Smooth muscle cell (in vitro differentiated cells): ENCODE measurements around the gene TEX12. TPM values are rescaled to one million over a fixed set of nuclear protein-coding genes. Genes with fewer than 3 reads are reported as not detected.
"Not testable (repeated sequence)": the region's sequence is repeated elsewhere in the genome, so short reads cannot be mapped to it uniquely, and the experiment has no call there.

Experiments
- DNase-seq: peaks from one replicate; lab custom pipeline; 2025; ENCODE audit not compliant: unreplicated experiment; lab: John Stamatoyannopoulos, UW
- H2AFZ ChIP-seq: fragments of 200-600 bp; sonication (generic); 2 replicates; pipeline ENCODE4 v1.6.0; 2016; ENCODE audit warnings: antibody characterized with exemption, low read depth, mild to moderate bottlenecking
- H3F3A ChIP-seq: fragments of 200-600 bp; sonication (generic); 2 replicates; pipeline ENCODE4 v1.6.0; 2017; ENCODE audit warnings: antibody characterized with exemption, low read depth
- H3K27ac ChIP-seq: fragments of 200-600 bp; sonication (generic); 2 replicates; pipeline ENCODE4 v1.5.1; 2016; ENCODE audit warnings: low read depth, mild to moderate bottlenecking
- H3K27me3 ChIP-seq: fragments of 200-600 bp; sonication (generic); 2 replicates; pipeline ENCODE4 v1.6.1; 2016; ENCODE audit warnings: low read depth, mild to moderate bottlenecking
- H3K36me3 ChIP-seq: fragments of 200-600 bp; sonication (generic); 2 replicates; pipeline ENCODE4 v1.5.1; 2016; ENCODE audit warnings: low read depth
- H3K4me1 ChIP-seq: fragments of 200-600 bp; sonication (generic); 2 replicates; pipeline ENCODE4 v1.5.1; 2016; ENCODE audit warnings: low read depth
- H3K4me2 ChIP-seq: fragments of 200-600 bp; sonication (generic); 2 replicates; pipeline ENCODE4 v1.6.0; 2016; ENCODE audit warnings: mild to moderate bottlenecking
- H3K4me3 ChIP-seq: fragments of 200-600 bp; sonication (generic); 2 replicates; pipeline ENCODE4 v1.5.1; 2016; ENCODE audit warnings: mild to moderate bottlenecking
- H3K79me2 ChIP-seq: fragments of 200-600 bp; sonication (generic); 2 replicates; pipeline ENCODE4 v1.6.0; 2016; ENCODE audit warnings: low read depth, mild to moderate bottlenecking
- H3K9ac ChIP-seq: fragments of 200-600 bp; sonication (generic); 2 replicates; pipeline ENCODE4 v1.6.0; 2016; ENCODE audit warnings: low read depth
- H3K9me3 ChIP-seq: fragments of 200-600 bp; sonication (generic); replicated peaks from 2 replicates; pipeline ENCODE4 v1.5.1; 2016; ENCODE audit warnings: low read depth
- H4K20me1 ChIP-seq: fragments of 200-600 bp; sonication (generic); 2 replicates; pipeline ENCODE4 v1.6.0; 2016; ENCODE audit warnings: low read depth
- CTCF ChIP-seq: fragments of 200-600 bp; sonication (generic); IDR thresholded peaks from 2 replicates; pipeline ENCODE4 v1.5.1; 2017; ENCODE audit warnings: borderline replicate concordance, mild to moderate bottlenecking, antibody characterized with exemption; ENCODE audit not compliant: insufficient read depth, poor library complexity, severe bottlenecking
- WGBS: methylation state at CpG from one replicate; pipeline ENCODE4 v1.1.7; 2016; ENCODE audit warnings: low lambda C conversion rate; 5-methylcytosine and 5-hydroxymethylcytosine counted together
- polyA plus RNA-seq: library from polyadenylated mRNA; unstranded; fragments of >200 nt; fragmentation: Nextera tagmentation; extraction: Ambion mirVana; gene quantifications from 2 replicates; pipeline ENCODE4 v1.2.1, GENCODE V29; 2016
- total RNA-seq: library from RNA; depleted of rRNA; stranded (reverse); fragments of >200 nt; gene quantifications from 2 replicates; pipeline ENCODE4 v1.2.3, GENCODE V29; 2014

The TEX12 gene
- total and polyA plus RNA-seq, 2 experiments from 2014 or later, result not detected

- no peaks in the 10 kb centered on the region for H3K79me2 ChIP-seq
- no peaks in the 10 kb centered on the region for H3K36me3 ChIP-seq
- H3K27ac ChIP-seq, result no peak overlapping the region
- H3K4me2 ChIP-seq, result no peak overlapping the region
- no peaks in the 10 kb centered on the region for H3F3A ChIP-seq
- no peak overlapping the region for H2AFZ ChIP-seq
- no peak for DNase-seq
- H4K20me1 ChIP-seq, result no peaks in the 10 kb centered on the region
- H3K4me1 ChIP-seq, result no peaks in the 10 kb centered on the region
- TF ChIP-seq CTCF, result no peak
- H3K4me3 ChIP-seq, result no peak overlapping the region
- no peak overlapping the region for H3K9ac ChIP-seq
- H3K27me3 ChIP-seq, result peaks cover 1% of the 10 kb centered on the region
- no peaks in the 10 kb centered on the region for H3K9me3 ChIP-seq
These were observed 19.1 kb downstream of the TEX12 start for GRCh38 chr11:112186304-112186703.

DNA sequence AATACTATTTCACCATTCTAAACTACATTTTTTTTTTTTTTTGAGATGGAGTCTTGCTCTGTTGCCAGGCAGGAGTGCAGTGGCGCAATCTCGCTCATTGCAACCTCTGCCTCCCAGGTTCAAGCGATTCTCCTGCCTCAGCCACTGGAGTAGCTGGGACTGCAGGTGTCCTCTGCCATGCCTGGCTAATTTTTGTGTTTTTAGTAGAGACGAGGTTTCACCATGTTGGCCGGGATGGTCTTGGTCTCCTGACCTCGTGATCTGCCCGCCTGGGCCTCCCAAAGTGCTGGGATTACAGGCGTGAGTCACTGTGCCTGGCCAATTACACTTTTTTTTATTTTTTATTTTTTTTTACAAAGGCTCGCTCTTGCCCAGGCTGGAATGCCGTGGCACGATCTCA lies 27.9 kb downstream of the TEX12 start:
- H3K27me3 ChIP-seq, result peaks cover 11% of the 10 kb centered on the region
- not testable (repeated sequence) for DNase-seq, H3K36me3 ChIP-seq, H3K27ac ChIP-seq, H3K9me3 ChIP-seq, H3K4me2 ChIP-seq, H3K79me2 ChIP-seq, H3K4me1 ChIP-seq, H3F3A ChIP-seq, H3K9ac ChIP-seq, H3K4me3 ChIP-seq, H2AFZ ChIP-seq, H4K20me1 ChIP-seq
- 57% methylated on average over 11 of the region's 11 CpGs for WGBS

GRCh38 chr11:112195951-112196351 lies 28.8 kb downstream of the TEX12 start:
- WGBS, result 20% methylated on average over 2 of the region's 2 CpGs
- no peaks in the 10 kb centered on the region for H3K36me3 ChIP-seq
- H3K9ac ChIP-seq, result no peak overlapping the region
- no peaks in the 10 kb centered on the region for H4K20me1 ChIP-seq
- H3K79me2 ChIP-seq, result no peaks in the 10 kb centered on the region
- no peak overlapping the region for H3K27ac ChIP-seq
- H3K4me3 ChIP-seq, result no peak overlapping the region
- no peak for DNase-seq
- H3K9me3 ChIP-seq, result no peaks in the 10 kb centered on the region
- peaks cover 11% of the 10 kb centered on the region for H3K27me3 ChIP-seq
- TF ChIP-seq CTCF, result no peak
- no peaks in the 10 kb centered on the region for H3F3A ChIP-seq
- H3K4me1 ChIP-seq, result no peaks in the 10 kb centered on the region
- H2AFZ ChIP-seq, result no peak overlapping the region
- no peak overlapping the region for H3K4me2 ChIP-seq

- Histone ChIP-seq H3K4me2 (no peak overlapping the region), H3K9me3 (no peaks in the 10 kb centered on the region), H3K4me1 (no peaks in the 10 kb centered on the region), H3K36me3 (no peaks in the 10 kb centered on the region), H3K79me2 (no peaks in the 10 kb centered on the region), H3K27me3 (peaks cover 11% of the 10 kb centered on the region), H3K27ac (no peak overlapping the region), H3K4me3 (no peak overlapping the region), H3K9ac (no peak overlapping the region), H4K20me1 (no peaks in the 10 kb centered on the region), H2AFZ (no peak overlapping the region), H3F3A (no peaks in the 10 kb centered on the region)
- no peak for TF ChIP-seq CTCF
- 95% methylated on average over 2 of the region's 2 CpGs for WGBS
- DNase-seq, result no peak
These were observed 29.4 kb downstream of the TEX12 start for GRCh38 chr11:112196519-112197087.

DNA sequence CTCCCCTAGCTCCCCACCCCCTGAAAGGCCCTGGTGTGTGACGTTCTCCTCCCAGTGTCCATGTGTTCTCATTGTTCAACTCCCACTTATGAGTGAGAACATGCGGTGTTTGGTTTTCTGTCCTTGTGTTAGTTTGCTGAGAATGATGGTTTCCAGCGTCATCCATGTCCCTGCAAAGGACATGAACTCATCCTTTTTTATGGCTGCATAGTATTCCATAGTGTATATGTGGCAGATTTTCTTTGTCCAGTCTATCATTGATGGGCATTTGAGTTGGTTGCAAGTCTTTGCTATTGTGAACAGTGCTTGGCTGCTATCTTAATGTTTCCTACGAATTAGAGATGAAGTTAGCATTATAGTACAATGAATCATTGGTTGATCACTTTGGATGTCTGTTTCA lies 31.9 kb downstream of the TEX12 start:
- not testable (repeated sequence) for H3K4me1 ChIP-seq, H3F3A ChIP-seq, H3K4me3 ChIP-seq, H4K20me1 ChIP-seq, H3K36me3 ChIP-seq, H3K79me2 ChIP-seq, H3K9ac ChIP-seq, H3K9me3 ChIP-seq, H3K27ac ChIP-seq, H2AFZ ChIP-seq, H3K4me2 ChIP-seq, DNase-seq
- H3K27me3 ChIP-seq, result peaks cover 11% of the 10 kb centered on the region
- 88% methylated on average over 4 of the region's 4 CpGs for WGBS
